Neuronal stem cell (in vitro differentiated cells): ENCODE results near the gene PKDREJ.

Experiments used
- DNase-seq: peaks from one replicate; pipeline ENCODE4 v3.0.0-alpha.2; 2013; ENCODE audit warnings: low spot score
- H2AFZ ChIP-seq: one replicate; pipeline ENCODE4 v1.6.1; 2013; ENCODE audit warnings: mild to moderate bottlenecking, low read length, inconsistent platforms
- H2AK5ac ChIP-seq: 2 replicates; pipeline ENCODE4 v1.6.1; 2013; ENCODE audit warnings: low read depth, mild to moderate bottlenecking, inconsistent platforms, low read length, moderate library complexity, mixed read lengths
- H2BK120ac ChIP-seq: 2 replicates; pipeline ENCODE4 v1.6.1; 2013; ENCODE audit warnings: low read depth, mild to moderate bottlenecking, inconsistent platforms, low read length, moderate library complexity, mixed read lengths
- H2BK12ac ChIP-seq: one replicate; pipeline ENCODE4 v1.6.1; 2013; ENCODE audit warnings: low read length, inconsistent platforms
- H2BK15ac ChIP-seq: 2 replicates; pipeline ENCODE4 v1.6.1; 2013; ENCODE audit warnings: mild to moderate bottlenecking, low read length, inconsistent platforms, mixed read lengths
- H2BK5ac ChIP-seq: one replicate; pipeline ENCODE4 v1.6.1; 2013; ENCODE audit warnings: inconsistent platforms, mild to moderate bottlenecking, low read length, moderate library complexity
- H3K14ac ChIP-seq: one replicate; pipeline ENCODE4 v1.6.1; 2013; ENCODE audit warnings: low read length, inconsistent platforms
- H3K18ac ChIP-seq: 2 replicates; pipeline ENCODE4 v1.6.1; 2013; ENCODE audit warnings: low read length, inconsistent platforms
- H3K23ac ChIP-seq: 2 replicates; pipeline ENCODE4 v1.6.1; 2013; ENCODE audit warnings: low read depth, mild to moderate bottlenecking, mixed read lengths, low read length, inconsistent platforms; ENCODE audit not compliant: poor library complexity
- H3K27ac ChIP-seq: replicated peaks from 3 replicates; pipeline ENCODE4 v1.5.1; 2013; ENCODE audit warnings: low read length, inconsistent platforms
- H3K27me3 ChIP-seq, 3 experiments: 2 replicates each; pipeline ENCODE4 v1.6.1; 2013; ENCODE audit warnings: low read length in 3 of 3, mild to moderate bottlenecking in 2 of 3, inconsistent platforms in 1 of 3, low read depth in 1 of 3, mixed read lengths in 1 of 3, moderate library complexity in 1 of 3; ENCODE audit not compliant: control insufficient read depth in 3 of 3, insufficient read depth in 3 of 3
- H3K36me3 ChIP-seq, 2 donors: replicated peaks in 1 of 2; 2 replicates each; pipeline ENCODE4 v1.6.1; 2013; ENCODE audit warnings: low read length in 2 of 2; ENCODE audit not compliant: control insufficient read depth in 2 of 2, insufficient read depth in 2 of 2
- H3K4ac ChIP-seq: 2 replicates; pipeline ENCODE4 v1.6.1; 2013; ENCODE audit warnings: inconsistent platforms, mild to moderate bottlenecking, low read length, moderate library complexity
- H3K4me1 ChIP-seq, 2 donors: 1 replicate in 1 of 2; 2 replicates in 1 of 2; pipeline ENCODE4 v1.6.1; 2013; ENCODE audit warnings: low read length in 2 of 2, low read depth in 1 of 2; ENCODE audit not compliant: control insufficient read depth in 2 of 2, insufficient read depth in 1 of 2
- H3K4me2 ChIP-seq: one replicate; pipeline ENCODE4 v1.6.1; 2013; ENCODE audit warnings: mild to moderate bottlenecking, low read length, inconsistent platforms; ENCODE audit not compliant: insufficient read depth, poor library complexity, severe bottlenecking
- H3K4me3 ChIP-seq, 2 donors: 2 replicates each; pipeline ENCODE4 v1.5.1; 2013; ENCODE audit warnings: low read length in 2 of 2, mild to moderate bottlenecking in 2 of 2, inconsistent platforms in 1 of 2, moderate library complexity in 1 of 2
- H3K79me1 ChIP-seq: one replicate; pipeline ENCODE4 v1.6.1; 2013; ENCODE audit warnings: low read depth, mild to moderate bottlenecking, inconsistent platforms, low read length, moderate library complexity
- H3K9ac ChIP-seq: one replicate; pipeline ENCODE4 v1.6.1; 2013; ENCODE audit warnings: mild to moderate bottlenecking, low read depth, low read length, inconsistent platforms; ENCODE audit not compliant: poor library complexity
- H3K9me3 ChIP-seq, 2 donors: replicated peaks in 1 of 2; 2 replicates each; pipeline versions ENCODE3 to v1.6.1; 2013; ENCODE audit warnings: low read length in 2 of 2, mild to moderate bottlenecking in 2 of 2, inconsistent platforms in 1 of 2, low read depth in 1 of 2, mixed read lengths in 1 of 2, moderate library complexity in 1 of 2; ENCODE audit not compliant: control insufficient read depth in 2 of 2, insufficient read depth in 1 of 2
- H4K8ac ChIP-seq: one replicate; pipeline ENCODE4 v1.6.1; 2013; ENCODE audit warnings: low read depth, mild to moderate bottlenecking, inconsistent platforms, low read length, moderate library complexity
- H4K91ac ChIP-seq: one replicate; pipeline ENCODE4 v1.6.1; 2013; ENCODE audit warnings: low read length, low read depth, mild to moderate bottlenecking, inconsistent platforms; ENCODE audit not compliant: poor library complexity
- WGBS, 2 donors: extraction: QIAGEN DNeasy Blood & Tissue Kit; methylation state at CpG; one replicate each; pipeline ENCODE4 v1.1.7; 2013; ENCODE audit warnings: missing lambda C conversion rate in 2 of 2, mixed read lengths in 1 of 2; ENCODE audit not compliant: insufficient read length in 2 of 2, insufficient replicate concordance in 1 of 2; ENCODE audit errors: extremely low coverage in 2 of 2; 5-methylcytosine and 5-hydroxymethylcytosine counted together

Gene PKDREJ

GRCh38 chr22:46280999-46281623 is 18.0 kb upstream of the PKDREJ start:
- no CpG with 5 or more reads among the region's 19 CpGs for WGBS, 2 donors

GRCh38 chr22:46280063-46280817 is 17.1 kb upstream of the PKDREJ start:
- H2BK120ac ChIP-seq, result no peak overlapping the region
- no CpG with 5 or more reads among the region's 12 CpGs for WGBS, 2 donors

More at GRCh38 chr22:46280999-46281623, 18.0 kb upstream of the PKDREJ start:
- H2AFZ ChIP-seq, result no peak overlapping the region
- no peak overlapping the region for H4K91ac ChIP-seq
- H3K4me3 ChIP-seq, result no peak overlapping the region
- no peak overlapping the region for H3K14ac ChIP-seq
- no peak overlapping the region for H4K8ac ChIP-seq
- H3K18ac ChIP-seq, result no peak overlapping the region
- H2BK5ac ChIP-seq, result no peak overlapping the region
- no peak overlapping the region for H2BK15ac ChIP-seq
- H3K36me3 ChIP-seq, result peaks cover 19 to 89% of the 10 kb centered on the region in 2 donors
- H2AK5ac ChIP-seq, result no peak overlapping the region
- H3K4me2 ChIP-seq, result no peak overlapping the region
- H3K9me3 ChIP-seq, result peaks cover 0 to 2% of the 10 kb centered on the region in 2 donors
- peak overlapping the region; percentile 31 for H3K23ac ChIP-seq
- no peak overlapping the region for H3K4ac ChIP-seq
- no peak overlapping the region for H2BK120ac ChIP-seq
- H3K27me3 ChIP-seq, result no peaks in the 10 kb centered on the region
- H3K79me1 ChIP-seq, result peaks cover 2% of the 10 kb centered on the region
- no peak overlapping the region for H2BK12ac ChIP-seq
- H3K27ac ChIP-seq, result no peak overlapping the region
- no peaks in the 10 kb centered on the region for H3K4me1 ChIP-seq
- H3K9ac ChIP-seq, result peak overlapping the region; percentile 70
- no peak for DNase-seq

GRCh38 chr22:46278656-46279645 is 15.8 kb upstream of the PKDREJ start:
- Histone ChIP-seq H2BK120ac (no peak overlapping the region), H3K9me3 (peaks cover 2 to 8% of the 10 kb centered on the region in 2 donors), H3K14ac (peak overlapping the region; percentile 17), H2BK12ac (no peak overlapping the region), H3K27ac (no peak overlapping the region), H3K79me1 (peaks cover 2% of the 10 kb centered on the region), H2AK5ac (no peak overlapping the region), H3K4me3 (no peak overlapping the region), H3K18ac (no peak overlapping the region), H3K4ac (peak overlapping the region; percentile 14), H3K4me1 (no peaks in the 10 kb centered on the region), H4K8ac (no peak overlapping the region), H2BK15ac (no peak overlapping the region), H3K23ac (no peak overlapping the region), H3K36me3 (peaks cover 21 to 91% of the 10 kb centered on the region in 2 donors), H4K91ac (no peak overlapping the region), H2BK5ac (no peak overlapping the region), H3K9ac (no peak overlapping the region), H3K27me3 (no peaks in the 10 kb centered on the region), H3K4me2 (no peak overlapping the region), H2AFZ (no peak overlapping the region)
- DNase-seq, result no peak
- WGBS, 2 donors, result no CpG with 5 or more reads among the region's 22 CpGs

More at GRCh38 chr22:46280063-46280817, 17.1 kb upstream of the PKDREJ start:
- no peak overlapping the region for H3K23ac ChIP-seq
- no peak overlapping the region for H2BK12ac ChIP-seq
- H3K9ac ChIP-seq, result no peak overlapping the region
- DNase-seq, result no peak
- H3K14ac ChIP-seq, result no peak overlapping the region
- no peak overlapping the region for H3K4ac ChIP-seq
- no peak overlapping the region for H2BK15ac ChIP-seq
- H3K4me3 ChIP-seq, result peak overlapping the region in 1 of 2 donors; percentile 26
- no peak overlapping the region for H3K27ac ChIP-seq
- H3K9me3 ChIP-seq, result peaks cover 2 to 4% of the 10 kb centered on the region in 2 donors
- H3K27me3 ChIP-seq, result no peaks in the 10 kb centered on the region
- H2AFZ ChIP-seq, result no peak overlapping the region
- H3K79me1 ChIP-seq, result peaks cover 2% of the 10 kb centered on the region
- peaks cover 21 to 91% of the 10 kb centered on the region in 2 donors for H3K36me3 ChIP-seq
- no peak overlapping the region for H4K8ac ChIP-seq
- no peak overlapping the region for H3K18ac ChIP-seq
- H4K91ac ChIP-seq, result no peak overlapping the region
- H3K4me1 ChIP-seq, result no peaks in the 10 kb centered on the region
- no peak overlapping the region for H2BK5ac ChIP-seq
- H2AK5ac ChIP-seq, result no peak overlapping the region
- no peak overlapping the region for H3K4me2 ChIP-seq
